ELR (cell line): Measurements from ENCODE around the gene TOB2.
"Not testable (repeated sequence)": the region's sequence is repeated elsewhere in the genome, so short reads cannot be mapped to it uniquely, and the experiment has no call there.

Experiments used
- DNase-seq: peaks from one replicate; pipeline ENCODE4 v3.0.0-alpha.2; 2015; ENCODE audit warnings: low read depth

Gene TOB2

DNA sequence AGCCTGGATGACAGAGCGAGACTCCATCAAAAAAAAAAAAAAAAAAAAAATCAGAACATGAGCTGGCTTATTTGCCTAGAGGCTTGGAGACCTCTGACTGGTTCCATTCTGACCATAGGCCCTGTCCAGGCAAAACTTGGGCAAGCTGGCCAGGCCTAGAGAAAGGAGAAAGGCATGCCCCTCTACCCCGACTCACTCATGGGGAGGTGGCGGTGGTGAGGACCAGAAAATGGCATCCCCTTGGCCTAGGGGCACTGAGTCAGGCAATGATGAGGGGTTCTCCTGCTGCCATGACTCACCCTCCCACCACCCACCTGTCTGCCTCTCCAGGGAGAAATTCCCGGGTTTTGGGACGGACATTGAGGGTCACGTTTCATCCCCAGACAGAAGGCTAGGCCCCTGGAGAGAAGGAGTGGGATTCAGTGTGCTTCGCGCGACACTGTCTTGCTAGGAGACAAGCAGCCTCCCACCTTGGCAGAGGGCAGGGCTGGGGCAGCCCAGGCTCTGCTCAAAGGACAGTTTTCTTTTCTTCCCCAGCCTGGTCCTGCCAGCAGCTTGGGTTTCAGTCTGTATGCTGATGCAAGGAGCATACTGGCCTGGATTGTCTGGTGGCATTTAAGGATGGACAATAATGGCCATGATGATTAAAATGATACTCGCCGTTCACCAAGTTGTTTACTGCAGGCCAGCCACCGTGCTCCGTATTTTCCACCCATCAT lies 17.2 kb downstream of the TOB2 start:
- DNase-seq: peak; percentile 53

DNA sequence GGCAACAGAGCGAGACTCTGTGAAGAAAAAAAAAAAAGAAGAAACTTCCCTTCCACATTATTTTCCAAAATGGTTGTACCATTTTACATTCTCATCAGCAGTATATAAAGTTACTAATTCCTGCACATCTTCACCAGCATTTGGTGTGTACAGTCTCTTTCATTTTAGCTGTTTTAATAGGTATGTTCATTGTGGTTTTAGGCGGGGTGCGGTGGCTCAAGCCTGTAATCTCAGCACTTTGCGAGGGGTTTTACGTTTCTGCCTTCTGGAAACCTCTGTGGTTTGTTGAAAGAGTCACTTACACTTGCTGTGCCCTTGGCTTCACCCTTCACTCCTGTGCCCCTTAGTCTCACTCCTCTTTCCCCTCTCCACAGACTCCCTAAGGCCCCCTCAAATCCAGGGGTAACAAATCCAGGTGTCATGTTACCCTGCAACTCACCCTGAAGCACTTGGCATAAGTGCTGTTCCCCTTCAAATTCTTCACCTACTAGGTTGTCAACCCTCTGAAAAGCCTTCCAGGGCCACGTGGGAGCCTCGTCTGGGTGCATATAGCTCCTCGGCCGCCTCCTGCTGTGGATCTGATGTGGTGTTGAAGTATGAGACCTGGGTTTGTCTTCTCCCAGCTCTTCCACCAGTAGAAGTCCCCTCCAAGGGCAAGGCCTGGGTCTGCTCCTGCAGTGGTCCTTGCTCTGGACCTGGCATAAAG lies 20.8 kb downstream of the TOB2 start:
- no peak for DNase-seq

DNA sequence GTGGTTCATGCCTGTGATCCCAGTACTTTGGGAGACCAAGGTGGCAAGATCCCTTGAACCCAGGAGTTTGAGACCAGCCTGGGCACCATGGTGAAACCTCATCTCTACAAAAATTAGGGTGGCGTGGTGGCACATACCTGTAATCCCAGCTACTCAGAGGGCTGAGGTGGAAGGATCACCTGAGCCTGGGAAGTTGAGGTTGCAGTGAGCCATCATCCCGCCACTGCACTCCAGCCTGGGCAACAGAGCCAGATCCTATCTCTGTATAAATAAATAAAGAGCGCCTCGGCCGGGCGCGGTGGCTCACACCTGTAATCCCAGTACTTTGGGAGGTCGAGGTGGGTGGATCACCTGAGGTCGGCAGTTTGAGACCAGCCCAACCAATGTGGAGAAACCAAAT lies 27.9 kb downstream of the TOB2 start:
- no peak for DNase-seq

DNA sequence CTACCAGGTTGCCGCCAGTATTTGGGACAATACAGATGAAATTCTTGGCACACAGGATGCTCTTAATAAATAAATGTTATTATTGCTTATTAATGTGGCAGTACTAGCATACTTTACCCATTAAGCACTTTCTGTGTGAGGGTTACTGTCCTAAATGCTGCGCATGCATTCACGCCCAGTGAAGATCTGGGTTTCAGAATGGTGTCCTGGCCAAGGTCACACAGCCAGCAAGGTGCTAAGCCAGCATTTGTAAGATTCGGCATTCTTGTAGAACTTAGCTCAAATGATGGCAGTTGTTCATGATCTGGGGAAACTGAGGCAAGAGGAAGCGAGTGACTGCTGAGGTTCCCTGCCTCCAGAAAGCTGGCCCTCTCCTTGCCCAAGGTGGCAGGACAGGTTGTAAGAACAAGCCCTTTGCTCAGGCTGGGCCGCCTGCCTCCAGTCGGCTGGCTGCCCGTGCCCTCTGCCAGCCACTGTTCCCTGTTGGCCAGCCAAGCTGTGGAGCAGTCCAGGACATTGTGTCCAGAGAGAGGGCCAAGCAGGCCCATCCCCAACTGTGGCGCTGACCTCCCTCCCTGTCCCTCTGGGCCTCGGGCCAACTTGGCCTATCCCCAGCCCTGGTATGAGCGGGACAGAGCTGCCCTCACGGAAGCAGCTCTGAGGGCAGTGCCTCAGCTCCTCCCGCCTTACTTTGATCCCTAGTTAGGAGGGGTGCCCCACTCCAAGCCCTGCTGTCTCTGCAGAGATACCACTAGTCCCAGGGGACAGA lies 28.8 kb downstream of the TOB2 start:
- DNase-seq: no peak

DNA sequence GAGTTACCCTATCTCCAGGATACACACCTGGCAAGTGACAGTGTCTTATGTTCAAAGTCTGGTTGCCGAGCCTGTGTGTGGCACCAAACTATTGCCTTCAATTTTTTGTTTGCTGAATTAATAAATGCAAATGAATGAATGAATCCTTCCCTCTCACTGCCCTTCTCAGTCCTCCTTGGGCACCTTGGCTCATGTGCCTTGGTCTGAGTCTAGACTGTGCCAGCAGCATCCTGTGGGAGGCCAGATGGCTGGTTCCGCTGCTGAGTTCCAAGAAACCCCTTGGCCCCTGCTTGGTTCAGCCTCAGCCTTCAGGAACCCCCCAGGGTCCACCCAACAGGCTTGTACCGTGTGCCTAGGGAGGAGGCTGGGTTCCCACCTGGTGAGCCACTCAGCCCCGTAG lies 31.0 kb downstream of the TOB2 start:
- no peak for DNase-seq

DNA sequence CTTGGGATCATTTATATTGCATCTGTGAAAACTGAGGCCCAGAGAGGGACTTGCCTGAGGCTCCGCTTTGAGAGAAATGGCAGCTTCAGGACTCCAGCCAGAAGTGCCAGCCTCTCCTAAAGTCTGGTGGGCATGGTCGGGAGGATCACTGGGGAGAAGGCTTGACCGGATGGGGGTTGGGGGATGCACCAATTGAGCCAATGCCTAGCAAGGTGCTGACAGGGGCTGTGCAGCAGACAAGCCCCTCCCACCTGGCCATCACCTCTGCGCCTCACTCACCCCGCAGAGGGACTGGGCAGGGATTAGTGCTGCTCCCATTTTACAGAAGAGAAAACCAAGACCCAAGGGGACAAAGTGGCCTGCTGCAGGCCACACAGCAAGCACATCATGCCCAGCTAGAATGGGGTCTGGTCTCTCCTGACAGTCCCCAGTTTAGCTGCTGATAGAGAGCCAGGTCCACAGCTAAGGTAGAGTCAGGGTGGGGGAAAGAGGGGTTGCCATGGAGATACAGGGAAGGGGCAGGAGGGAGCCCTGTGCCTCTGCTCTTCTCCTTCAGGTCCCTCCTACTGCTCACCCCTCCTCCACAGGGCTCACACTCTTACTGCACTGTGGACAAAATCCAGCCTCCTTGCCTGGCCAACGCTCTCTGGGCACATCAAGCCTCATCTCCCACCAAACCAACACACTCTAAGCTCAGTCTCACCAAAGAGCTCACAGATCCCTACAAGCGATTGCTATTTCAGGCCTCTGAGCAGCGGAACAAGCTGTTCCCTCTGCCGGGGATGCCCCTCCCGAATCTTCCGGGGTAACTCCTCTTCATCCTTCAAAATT lies 35.4 kb downstream of the TOB2 start:
- DNase-seq: no peak

DNA sequence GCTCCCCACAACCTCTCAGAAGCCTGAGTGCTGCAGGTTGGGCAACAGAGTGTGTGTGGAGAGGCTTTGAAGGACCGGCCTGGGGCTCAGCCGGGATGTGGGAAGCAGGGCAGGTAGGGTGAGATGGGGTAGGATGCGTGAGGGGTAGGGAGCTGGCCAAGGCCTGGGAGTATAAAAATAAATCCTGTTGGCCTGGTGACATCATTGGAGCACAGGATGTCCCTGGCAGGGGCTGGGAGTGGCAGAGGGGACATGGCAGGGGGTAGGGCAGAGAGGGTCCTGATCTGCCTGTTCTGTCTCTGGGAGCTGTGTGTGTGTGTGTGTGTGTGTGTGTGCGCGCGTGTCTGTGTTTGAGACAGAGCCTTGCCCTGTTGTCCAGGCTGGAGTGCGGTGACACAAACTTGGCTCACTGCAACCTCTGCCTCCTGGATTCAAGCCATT lies 36.3 kb downstream of the TOB2 start:
- no peak for DNase-seq

DNA sequence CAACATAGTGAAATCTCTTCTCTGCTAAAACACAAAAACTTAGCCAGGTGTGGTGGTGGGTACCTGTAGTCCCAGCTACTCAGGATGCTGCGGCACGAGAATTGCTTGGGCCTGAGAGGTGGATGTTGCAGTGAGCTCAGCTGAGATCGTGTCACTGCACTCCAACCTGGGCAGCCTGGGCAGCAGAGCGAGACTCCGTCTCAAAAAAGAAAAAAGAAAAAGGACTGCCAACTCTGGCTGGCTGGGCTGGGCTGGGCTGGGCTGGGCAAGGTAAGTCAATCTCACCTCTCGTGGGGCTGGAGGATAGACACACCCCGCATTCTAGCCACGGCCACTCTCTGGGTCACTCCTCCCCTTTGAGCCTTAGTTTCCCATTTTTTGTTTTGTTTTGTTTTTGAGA lies 37.9 kb downstream of the TOB2 start:
- DNase-seq: no peak

DNA sequence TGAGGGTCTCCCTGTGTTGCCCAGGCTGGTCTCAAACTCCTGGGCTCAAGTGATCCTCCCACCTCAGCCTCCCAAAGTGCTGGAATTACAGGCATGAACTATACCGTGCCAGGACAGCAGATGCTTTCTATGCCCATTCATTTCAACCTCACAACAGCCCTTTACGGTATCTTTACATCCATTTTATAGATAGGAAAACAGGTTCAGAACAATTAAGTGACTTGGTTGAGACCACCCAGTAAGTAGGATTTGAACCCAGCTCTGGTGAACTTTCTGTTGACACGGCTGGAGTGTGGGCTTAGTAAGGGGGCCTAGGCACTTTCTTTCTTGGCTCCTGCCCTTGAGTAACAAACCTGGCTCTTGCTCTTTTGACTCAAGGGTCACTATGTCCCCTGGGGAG lies 39.2 kb downstream of the TOB2 start:
- no peak for DNase-seq

DNA sequence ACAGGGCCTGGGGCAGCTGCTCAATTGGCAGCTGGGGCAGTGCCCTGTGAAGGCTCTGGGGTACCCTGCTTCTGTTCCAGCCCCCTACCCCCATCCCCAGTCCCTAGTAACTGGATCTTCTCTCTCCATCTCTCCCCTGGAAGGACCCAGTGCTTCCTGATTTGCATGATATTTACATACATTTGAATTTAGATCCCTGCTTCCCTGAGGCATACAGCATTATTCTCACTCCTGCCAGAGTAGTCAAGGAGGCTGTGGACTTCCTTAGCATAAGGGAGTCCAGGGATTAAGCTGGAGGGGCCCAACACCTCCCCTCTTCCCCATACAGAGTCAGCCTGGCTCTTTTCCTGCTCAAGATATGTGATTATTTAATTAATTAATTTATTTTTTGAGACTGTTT lies 40.2 kb downstream of the TOB2 start:
- DNase-seq: no peak

DNA sequence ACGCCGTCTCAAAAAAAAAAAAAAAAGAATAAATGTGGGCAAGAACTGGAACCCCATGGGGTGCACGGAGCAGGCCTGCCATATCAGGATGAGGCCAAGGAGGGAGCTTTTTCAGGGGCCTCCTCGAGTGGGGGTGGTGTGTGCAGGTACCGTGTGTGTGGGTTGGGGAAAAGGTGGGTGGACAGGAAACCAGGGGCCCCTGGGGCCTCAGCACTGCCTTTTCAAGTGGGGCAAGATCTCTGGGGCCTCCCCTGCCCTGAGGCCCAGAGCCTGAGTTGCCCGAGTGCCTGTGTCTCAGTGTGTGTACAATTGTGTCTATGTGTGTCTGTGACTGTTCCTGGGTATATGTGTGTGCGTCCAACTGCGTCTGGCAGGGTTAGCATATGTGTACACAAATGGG lies 41.0 kb downstream of the TOB2 start:
- DNase-seq: no peak

DNA sequence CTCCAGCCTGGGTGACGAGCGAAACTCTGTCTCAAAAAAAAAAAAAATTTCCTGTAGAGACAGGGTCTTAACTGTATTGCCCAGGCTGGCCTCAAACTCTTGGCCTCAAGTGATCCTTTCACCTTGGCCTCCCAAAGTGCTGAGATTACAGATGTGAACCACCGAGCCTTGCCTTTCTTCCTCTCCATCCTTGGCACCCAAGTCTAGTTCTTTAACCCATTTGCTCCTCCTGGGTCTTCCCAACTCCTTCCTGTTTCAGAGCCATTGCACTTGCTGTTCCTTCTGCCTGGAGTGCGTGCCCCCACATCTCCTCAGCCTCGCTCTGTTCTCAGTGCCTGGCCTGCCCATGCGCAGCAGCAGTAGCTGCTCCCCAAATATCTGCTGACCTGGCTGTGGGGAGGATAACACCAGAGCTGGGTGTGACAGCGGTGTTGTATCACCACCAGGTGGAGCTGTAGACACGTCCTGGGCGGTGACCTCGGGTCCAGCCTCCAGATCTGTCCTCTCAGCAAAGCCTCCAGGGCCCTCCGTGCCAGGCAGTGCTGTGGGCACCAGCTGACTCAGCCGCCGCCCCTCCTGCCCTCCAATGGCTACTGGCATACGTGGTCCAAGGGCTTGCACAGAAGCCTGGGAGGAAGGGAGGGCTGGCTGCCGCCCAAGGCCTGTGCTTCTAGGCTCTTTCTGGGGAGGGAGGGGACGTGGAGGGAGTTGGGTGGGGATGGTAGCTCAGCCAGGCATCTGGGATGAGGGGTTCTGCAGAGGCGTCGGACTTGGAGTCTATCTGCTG lies 42.9 kb downstream of the TOB2 start:
- peak; percentile 91 for DNase-seq

DNA sequence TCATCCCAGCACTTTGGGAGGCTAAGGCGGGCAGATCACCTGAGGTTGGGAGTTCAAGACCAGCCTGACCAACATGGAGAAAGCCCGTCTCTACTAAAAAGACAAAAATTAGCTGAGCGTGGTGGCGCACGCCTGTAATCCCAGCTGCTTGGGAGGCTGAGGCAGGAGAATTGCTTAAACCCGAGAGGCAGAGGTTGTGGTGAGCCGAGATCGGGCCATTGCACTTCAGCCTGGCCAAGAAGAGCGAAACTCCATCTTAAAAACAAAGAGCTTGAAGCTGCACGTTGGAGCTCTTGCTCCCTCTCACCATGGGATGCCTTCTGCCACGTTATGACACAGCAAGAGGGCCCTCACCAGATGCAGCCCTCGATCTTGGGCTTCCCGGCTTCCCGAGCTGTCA lies 43.8 kb downstream of the TOB2 start:
- DNase-seq: not testable (repeated sequence)

DNA sequence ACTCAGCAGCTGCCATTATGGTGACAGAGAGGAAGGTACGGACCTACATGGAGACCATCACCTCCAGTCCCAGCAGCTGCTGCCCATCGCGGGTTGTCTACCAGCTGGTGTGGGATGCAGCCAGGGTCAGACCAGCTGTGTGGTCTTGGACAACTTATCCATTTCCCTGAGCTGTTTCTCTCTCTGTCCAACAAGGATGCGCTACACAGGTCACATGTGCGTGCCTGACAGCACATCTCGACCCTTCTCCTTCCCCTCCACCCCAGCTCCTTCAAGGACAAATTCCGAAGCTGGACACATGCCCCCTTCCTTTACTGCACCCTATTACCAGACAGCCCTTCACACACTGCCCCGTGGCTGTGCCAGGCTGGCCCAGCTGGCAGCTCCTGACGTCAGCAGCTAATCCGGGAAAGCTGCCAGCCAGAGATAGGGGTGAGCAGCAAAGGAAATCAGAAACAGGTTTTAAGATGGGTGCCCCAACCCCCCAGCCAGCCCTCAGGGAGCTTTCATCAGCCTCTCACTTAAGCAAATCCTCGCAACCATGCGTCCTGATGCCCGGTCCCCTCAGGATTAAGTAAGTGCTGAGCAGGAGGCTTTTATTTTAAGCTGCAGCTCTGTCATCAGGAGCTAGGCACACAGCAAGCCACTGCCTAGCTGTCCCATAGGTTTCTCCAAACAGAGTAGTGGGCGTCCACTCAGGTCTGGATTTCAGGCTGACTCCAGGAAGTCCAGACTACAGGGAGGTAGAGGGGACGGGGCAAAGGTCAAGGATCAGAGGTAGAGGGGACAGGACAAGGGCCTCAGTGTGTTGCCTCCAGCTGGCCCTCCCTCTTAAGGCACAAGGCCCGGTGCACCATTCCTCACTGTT lies 44.6 kb downstream of the TOB2 start:
- peak; percentile 37 for DNase-seq

DNA sequence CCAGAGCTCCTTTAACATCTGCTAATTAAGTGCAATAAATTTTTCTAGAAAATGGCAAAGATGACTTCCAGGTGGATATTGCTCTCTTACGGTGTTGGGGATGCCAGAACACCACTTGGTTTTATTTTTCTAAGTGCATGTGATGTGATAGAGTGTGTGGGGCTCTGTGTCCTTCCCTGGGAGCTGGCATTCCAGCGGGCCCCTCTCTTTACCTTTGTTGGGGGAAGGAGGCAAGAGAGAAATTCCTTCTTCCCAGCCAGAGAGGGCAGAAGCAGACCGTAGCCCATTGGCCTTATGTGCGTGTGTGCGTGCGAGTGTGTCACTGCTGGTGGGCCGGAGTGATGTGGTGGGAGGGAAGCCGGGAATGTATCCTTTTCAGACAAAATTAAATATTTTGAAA lies 47.7 kb downstream of the TOB2 start:
- DNase-seq: no peak

DNA sequence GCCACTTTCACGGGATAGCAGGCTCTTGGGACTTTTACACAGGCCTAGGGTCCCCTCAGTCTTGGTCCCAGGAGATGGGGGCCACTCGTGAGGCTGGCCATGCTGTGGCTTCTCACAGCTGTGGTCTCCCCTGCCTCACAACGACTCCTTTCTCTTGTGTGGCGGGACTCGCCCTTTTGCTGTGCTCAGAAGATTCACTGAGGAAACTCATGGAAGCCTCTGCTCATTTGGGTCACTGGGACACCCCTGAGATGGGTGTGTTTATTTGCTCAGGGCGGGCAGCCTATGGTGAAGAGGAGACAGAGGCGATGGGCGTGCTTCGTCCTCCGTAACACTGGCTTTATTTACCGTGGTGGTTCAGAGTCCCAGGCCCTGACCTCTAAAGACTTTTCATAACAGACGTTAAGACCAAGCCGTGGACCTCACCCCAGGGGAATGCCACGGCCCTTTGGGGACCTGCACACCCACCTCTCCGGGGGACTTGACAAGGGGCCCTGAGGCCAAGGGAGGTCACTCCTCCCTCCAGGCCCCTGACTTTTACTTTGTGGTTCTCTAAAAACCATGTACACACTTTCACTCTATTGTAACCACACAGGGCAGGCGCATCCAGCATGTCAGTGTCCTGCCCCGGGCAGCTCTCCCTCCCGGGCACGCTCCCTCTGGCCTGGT lies 49.3 kb downstream of the TOB2 start:
- DNase-seq: no peak

DNA sequence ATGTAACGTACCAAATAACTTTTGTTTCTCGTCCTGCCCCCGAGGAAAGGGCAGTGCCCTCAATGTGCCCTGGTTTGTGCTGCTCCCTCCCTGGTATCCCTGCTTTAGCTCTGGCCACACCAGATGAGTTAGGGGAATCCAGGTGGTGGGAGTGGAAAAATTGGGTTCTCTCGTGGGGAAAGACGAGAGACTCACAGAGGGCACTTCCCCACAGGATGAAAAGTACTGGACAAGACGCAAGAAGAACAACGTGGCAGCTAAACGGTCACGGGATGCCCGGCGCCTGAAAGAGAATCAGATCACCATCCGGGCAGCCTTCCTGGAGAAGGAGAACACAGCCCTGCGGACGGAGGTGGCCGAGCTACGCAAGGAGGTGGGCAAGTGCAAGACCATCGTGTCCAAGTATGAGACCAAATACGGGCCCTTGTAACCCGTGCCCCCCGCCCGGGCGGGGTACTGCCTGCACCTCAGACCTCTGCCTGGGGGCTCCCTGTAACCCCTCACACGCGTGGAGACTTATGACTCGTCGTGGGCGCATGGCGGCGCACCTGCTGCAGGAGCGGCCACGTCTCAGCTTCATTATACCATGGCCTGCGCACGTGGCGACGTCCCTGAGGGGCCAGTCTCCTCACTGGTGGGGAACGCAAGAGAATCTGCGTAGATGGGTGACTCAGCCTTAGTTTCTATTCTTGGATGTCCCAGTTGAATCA lies 50.9 kb downstream of the TOB2 start:
- no peak for DNase-seq

DNA sequence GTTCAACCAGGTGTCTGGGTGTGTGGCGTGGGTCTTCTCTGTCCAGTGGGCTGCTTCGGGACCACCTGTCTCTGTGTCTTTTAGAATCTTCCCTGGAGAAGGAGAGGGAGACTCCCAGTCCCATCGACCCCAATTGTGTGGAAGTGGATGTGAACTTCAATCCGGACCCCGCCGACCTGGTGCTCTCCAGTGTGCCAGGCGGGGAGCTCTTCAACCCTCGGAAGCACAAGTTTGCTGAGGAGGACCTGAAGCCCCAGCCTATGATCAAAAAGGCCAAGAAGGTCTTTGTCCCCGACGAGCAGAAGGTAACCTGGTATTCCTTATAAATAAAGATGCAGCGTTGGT lies 52.6 kb downstream of the TOB2 start:
- no peak for DNase-seq

DNA sequence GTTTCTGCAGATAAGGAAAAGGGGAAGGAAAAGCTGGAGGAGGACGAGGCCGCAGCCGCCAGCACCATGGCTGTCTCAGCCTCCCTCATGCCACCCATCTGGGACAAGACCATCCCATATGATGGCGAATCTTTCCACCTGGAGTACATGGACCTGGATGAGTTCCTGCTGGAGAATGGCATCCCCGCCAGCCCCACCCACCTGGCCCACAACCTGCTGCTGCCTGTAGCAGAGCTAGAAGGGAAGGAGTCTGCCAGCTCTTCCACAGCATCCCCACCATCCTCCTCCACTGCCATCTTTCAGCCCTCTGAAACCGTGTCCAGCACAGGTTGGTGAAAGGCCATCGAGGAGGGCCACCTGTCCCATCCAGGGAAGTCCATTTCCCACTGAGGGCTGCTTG lies 59.3 kb downstream of the TOB2 start:
- no peak for DNase-seq
